NCI-H2107 treated with DMSO at 0.1 percent for 48 hours (cell line): ENCODE data around the gene NHS.

Source experiments
- DNase-seq: peaks from one replicate; lab custom pipeline; 2025; ENCODE audit not compliant: unreplicated experiment; lab: John Stamatoyannopoulos, UW

The NHS gene

DNA sequence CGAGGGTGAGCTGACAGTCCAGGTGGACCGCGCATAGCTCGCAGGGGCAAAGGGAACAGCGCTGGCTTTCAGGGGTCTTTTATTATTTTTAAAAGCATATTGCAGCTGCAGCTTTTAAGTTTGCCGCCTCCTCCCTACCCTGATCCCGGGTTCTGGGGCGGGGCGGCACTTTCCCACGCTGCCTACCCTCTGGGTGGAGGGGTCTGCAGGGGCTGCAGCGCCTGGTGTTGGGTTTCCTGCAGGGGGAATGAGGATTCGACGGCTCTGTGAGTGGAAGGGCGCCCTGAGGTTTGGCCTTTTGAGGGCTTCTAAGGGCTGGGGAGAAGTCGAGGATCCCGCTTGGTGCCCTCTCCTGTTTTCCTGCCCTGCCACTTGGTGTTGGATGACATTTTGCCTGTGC is 281.6 kb downstream of the NHS start:
- no peak for DNase-seq

DNA sequence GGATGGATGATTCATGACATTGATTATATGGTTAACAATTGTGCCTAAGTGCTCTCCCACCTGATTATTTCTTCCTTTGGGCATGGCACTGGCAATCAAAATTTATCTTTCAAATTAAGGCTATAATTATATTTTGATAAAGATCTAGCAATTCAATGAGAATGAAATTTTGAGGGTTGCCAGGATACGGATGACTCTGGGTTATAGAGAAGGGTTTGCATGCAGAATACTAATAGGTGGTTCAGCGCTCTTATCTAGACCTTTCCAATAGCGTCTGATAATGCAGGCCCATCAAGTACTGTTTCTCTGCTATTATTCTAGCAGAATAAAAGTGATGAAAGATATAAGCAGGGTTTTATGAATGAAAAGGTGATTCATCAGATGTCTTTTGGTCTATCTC is 287.4 kb downstream of the NHS start:
- no peak for DNase-seq

DNA sequence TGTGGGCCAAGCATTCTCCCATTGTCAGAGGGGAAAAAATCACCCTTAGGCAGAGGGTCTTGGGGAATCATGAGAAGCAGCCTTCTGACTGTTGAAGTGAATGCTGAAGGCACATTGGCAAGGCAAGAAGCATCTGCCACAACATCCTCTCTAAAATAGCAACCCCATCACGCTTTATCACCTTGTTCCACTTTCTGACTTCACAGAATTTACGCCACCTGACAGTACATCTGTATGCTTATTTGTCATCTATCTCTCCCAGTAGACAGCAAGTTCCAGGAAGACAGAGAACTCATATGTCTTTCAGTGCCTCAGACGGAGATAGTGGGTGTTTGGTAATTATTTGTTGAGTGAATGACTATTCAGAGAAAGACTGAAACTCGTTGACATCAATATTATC is 293.9 kb downstream of the NHS start:
- DNase-seq, result no peak

DNA sequence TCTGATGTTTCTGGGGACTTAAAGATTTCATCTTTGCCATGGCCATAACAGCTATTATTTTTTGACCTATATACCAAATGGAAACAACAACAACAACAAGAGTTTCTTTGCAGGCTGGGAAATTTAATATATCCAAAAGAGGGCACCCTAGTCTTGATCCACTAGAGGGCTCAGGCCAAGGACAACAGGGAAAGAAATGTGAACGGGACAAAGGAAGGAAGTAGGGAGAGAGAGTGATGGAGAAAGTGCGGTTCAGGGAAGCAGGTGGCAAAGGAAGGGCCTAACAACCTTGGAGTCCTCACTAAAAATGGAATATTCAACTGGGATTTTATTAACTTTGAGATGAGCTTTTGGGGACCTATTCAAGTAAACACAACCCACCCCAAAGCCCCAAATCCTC is 294.5 kb downstream of the NHS start:
- no peak for DNase-seq

DNA sequence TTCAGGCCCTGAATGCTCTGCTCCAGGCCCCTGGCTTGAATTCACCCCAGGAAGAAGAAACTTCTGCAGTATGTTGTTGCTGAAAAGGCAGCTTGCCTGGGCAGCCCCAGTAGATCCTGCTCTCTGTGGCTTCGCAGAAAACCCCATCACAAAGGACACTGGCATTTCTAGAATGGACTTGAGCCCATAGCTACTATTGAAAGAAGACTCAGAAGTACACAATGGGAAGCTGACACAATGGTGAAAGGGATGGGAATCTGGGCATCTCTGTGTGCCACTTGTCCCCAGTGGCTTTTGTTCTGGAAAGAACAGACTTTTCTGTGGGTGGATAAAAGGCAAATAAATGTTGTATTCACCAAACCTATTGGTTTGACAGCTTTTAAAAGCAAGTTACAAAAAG is 294.9 kb downstream of the NHS start:
- no peak for DNase-seq

DNA sequence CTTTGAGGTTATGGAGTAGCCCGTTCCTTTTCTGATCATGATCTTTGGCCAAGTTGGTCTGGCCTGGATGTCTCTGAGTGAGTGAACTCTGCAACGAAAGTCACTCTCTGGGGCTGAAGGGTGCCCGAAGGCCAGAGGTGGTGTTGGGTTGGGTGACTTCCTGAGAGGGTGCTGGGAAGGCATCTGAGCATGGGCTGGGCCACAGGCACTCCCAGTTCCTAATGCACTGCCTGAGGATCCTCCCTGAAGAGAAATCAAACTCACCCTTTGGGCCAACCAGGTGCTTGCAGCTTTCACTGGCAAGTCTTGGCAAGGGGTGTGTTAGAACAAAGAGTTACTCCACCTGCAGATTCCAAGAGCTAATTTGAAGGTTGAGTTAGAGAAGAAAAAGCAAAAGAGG is 295.9 kb downstream of the NHS start:
- no peak for DNase-seq

DNA sequence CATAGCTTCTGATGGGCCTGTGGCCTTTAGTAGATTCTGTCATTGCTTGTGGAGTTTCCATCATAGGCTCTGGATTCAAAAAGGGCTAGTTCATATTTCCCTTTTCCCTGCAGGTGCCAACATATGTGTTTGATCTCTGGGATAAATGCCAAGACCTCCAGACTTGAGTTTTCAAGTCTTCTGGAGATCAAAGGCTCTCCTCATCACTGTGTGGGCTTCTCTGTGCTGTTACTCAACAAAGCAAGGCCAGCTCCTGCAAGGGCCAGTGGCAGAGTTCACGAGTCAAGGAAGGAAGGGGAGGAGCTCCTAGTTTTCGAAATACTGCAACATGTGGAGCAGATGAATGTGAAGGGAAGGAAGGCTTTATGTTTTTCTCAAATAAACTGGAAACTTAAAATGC is 299.6 kb downstream of the NHS start:
- no peak for DNase-seq

DNA sequence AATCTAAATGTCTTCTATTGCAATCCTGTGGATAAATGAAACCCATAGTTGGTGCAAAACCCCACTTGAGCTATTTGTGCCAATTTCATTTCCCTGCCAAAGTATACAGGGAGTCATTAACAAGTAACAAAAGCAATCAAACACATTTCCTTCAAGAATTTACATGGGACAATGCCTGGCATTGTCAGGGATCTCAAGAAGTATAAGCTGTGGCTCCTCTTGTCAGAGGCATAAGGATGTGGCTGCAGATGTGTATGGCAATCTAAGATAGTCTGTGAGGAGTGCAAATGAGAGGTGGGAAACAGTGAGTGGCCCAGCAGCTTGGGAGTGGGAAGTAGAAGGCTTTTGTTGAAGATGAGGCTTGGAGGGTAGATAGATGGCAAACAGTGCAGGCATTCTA is 304.3 kb downstream of the NHS start:
- DNase-seq, result no peak

DNA sequence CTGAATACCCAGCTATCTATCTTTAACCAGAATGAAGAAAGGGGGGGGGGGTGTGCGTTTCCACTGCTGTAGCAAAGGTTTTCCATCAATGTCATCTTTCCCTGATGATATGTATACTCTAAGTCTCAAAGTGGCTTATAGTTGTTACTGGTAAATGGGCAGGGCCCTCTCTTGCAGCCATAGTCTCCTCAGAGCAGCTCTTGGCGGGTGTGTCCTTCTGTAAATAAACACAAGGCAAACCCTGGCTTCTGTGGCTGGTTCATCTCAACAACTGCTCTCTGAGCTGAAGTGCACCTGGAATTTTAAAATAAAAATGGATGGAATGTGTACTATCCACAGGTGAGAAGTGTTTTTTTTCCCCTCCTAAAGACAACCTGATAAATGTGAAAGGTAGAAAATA is 304.8 kb downstream of the NHS start:
- DNase-seq, result peak; percentile 27

DNA sequence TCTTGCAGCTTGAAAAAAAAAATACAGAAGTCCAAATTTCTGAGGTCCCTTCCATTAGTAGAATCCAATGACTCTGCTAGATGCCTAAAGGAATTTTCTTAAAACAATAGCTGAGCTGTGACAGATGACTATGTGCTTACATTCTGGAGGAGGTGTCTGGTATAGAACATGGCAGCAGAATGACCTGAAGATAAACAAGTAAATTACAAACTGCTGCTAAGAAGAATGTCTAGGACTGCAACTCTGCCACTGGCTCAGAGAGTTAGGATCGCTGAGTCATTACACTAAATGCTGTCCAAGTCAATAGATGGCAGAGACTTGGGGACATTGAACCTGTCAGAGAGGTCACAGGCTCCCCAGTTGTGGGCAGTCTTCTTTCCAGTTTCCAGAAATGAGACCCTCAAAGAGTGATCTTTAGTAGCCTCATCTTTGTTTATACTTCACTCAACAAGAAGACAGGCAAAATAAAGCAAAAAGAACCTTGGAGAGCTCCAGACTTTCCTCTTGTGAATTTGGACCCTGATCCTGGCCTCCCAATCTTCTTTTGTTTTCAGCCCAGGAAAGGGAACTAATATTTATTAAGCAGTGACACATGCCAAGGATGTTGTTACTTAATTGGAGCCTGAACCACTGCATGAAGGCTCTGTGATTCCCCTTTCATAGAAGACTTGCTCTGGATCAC is 305.9 kb downstream of the NHS start:
- DNase-seq, result no peak

DNA sequence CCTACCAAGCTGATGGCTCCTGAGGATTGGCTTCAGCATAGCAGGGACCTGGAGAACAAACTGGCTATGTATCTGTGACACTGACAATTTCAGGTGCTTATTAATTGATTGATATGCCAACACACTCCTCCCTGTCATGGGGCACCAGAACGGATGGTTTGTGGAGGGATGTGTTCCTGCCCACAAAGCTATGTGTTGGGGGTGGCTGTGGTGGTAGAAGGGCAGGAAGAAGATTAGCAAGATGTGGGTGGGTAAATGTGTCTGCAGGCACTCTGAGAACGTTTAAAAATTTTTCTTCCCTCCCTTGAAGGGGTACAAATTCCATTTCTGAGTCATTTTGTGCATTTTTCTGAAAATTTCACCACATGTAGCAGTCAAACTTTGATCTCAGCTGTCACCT is 307.3 kb downstream of the NHS start:
- no peak for DNase-seq

DNA sequence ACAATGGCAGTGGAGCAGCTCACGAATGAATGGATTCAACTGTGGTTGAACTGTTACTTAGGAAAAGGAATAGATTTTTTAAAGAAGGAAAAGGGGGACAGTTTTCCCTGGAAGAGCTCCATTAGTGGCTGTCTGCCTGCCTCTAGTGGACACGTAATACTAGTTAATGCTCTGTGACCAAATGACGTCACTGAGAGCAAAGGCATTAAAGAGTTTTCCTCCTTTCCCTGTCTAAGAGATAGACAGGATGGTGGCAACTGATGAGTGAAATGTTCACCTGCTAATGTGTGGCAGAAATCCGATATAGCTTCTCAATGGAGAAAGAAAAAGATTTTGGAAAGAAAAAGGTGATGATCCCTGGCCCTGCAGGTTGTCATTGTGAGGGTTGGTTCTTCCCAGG is 310.0 kb downstream of the NHS start:
- no peak for DNase-seq

DNA sequence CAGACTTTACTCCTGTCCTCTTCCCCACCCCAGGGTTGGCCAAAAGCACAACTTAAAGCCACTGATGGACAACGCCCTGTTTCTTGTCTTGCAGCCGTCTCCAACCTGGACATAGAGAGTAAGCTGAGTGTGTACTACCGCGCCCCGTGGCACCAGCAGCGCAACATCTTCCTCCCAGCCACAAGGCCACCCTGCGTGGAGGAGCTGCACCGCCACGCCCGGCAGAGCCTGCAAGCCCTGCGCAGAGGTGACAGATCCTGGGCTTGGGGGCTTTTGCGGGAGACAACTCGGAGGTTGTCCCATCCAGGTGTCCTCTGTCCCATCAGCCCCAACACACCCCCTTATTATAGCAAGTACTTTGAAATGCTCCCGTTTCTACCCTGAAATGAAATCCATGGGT is 312.6 kb downstream of the NHS start:
- DNase-seq, result no peak

DNA sequence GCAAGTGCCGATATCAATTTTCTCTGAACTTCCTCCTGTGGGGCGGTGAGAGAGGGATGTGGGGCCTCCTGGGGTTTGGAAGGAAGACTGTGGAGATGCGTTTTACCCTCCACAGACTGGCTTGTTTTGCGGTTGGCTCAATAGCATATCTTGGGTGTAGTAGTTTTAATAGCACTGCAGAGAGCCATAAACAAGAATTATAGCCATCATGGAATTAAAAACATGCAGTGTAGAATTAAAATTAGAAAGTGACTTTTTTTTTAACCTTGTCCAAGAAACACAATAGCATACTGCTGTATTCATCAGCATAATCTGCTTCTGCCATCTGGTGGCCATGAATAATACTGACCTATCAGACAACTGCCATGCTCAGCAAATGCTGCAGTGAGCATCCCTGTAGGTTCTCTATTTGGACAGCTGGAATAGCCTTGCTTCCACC is 315.0 kb downstream of the NHS start:
- peak; percentile 86 for DNase-seq

DNA sequence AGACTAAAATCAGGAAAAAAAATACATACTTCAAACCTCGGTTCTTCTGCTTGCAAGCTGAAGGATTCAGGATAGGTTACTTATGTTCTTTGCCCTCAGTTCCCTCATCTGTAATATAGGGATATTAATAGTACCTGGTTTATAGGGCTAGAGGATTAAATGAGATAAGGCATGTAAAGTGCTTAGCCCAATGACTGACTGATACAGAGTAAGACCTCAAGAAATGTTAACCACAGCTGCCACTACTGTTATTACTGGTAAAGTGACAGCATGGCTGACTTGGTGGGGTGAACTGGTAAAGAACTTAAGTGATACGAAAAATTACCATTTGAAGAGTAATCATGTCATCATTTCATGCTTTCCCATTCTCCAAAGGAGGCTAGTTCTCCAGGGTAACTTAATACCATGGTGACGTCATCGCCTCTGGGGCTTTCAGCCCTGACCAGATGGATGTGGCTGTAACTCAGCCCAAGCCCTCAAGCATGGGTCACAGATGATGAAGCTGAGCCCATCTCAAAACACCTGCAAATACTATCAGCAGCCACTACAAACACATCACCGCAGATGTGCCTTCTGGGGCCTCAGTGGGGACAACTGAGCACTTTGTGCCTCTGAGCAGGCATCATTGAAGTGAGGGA is 317.8 kb downstream of the NHS start:
- DNase-seq, result peak; percentile 43

DNA sequence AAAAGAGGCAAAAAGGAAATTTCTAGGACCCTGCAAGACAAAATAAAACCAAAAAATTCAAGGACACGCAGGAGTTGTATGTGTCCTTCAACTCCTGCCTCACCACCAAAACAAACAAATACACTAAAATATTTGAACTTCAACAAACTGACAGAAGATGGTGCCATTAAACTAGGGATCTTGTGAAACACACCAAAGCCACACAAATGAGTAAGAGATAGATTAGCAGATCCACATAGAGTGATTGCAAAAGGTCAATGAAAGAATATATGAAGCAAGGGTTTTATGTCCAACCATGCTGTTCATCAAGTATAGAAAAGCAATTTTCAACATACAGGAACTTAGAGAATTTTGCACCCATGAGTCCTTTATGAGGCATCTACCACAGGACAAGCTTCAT is 322.2 kb downstream of the NHS start:
- peak; percentile 10 for DNase-seq

DNA sequence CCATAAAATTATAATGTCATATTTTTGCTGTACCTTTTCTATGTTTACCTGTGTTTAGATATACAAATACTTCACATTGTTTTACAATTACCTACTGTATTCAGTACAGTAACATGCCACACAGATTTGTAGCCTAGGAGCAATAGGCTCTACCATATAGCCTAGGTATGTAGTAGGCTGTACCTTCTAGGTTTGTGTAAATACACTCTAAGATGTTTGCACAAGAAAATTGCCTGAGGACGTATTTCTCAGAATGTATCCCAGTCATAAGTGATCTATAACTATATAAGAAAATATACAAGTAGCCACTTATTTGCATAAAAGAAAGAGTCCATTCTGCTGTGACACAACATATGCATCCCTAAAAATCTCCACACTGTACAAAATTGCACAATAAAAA is 326.0 kb downstream of the NHS start:
- DNase-seq, result no peak

DNA sequence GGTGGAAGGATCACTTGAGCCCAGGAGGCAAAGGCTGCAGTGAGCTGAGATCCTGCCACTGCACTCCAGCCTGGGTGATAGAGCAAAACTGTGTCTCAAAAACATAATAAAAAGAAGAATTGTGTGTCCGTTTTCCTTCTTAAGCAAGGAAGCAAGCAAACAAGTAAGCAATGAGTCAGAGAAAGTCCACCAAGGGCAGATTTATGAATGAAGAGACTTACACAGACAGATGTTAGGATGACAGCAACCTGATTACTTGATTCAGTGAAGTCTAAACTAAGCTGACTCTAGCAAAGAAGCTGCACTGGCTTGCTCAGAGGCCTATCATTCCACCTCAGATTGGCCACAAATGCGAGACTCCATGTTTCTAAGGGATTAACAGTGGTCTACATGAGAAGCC is 328.2 kb downstream of the NHS start:
- DNase-seq, result no peak

DNA sequence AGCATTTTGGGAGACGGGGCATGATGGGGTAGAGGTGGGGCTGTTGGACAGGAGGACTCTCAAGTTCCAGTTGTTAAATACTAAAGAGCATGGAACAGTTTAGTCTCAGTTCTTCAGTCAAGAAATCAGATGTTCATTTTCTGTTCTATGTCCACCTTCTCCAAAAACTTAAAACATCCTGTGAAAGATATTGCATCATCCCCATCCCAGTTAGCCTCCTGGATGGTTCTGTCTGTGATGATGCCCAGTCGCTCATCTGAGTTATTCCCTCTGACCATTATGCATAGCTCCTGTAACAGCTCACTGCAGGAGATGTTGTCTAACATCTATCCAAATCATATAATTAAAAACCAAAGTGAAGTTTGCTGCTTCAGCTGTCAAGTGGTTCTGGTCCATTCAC is 330.2 kb downstream of the NHS start:
- DNase-seq, result no peak

DNA sequence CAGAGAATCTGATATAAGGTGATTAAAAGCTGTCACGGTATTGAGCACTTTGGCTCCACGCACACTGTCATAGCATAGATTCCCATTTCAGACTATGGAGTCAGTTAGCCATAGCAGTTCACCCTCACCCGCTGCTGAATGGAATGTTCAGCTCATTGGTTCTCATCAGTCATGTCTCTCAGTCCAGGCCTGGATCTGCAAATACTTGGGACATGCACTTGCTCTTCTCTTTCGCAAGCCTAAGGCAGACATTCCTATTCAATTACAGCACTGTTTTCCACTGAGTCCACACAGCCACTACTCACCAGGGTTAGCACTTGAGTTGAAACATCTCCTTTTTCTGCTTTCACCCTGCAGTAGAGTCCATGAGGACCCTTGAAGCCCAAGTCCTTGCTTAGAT is 331.7 kb downstream of the NHS start:
- DNase-seq, result no peak

DNA sequence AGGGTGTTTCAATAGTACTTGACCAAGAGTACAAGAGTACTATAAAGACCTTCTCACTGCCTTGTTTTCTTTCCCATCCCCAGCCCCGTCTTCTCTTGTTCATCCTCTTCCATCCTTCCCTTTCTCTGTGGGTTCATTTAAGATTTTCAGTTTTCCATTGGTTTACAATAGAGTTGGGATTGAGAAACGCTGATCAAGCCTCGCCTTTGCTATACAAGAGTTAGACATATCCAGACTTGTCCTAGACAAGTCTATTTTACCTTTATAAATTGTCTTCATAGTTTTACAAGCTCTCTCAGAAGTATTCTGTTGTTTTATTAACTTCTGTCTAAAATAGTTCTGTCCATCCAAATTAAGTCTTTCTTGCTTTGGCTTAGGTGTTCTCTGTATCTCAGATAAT is 332.7 kb downstream of the NHS start:
- DNase-seq, result no peak

DNA sequence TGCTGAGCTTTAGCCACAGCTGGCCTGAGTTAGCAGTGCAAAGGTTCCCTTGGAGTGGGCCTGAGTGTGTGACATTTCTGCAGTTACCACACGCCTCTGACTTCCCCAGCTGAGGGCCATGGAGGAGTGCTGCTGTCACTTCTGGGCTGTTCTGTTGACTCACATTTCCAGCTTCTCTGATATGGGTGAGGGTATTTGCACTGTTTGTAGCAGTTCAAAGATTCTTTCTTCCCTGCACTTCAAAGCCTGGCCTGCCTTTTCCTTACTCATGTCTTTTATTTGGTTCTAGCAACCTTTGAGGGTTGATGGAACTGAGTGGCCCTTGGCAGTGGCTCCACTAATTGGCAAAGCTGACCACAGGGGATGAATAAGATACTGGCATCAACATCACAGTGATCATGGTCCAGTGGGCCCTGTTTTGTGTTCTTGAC is 335.9 kb downstream of the NHS start:
- DNase-seq, result no peak

DNA sequence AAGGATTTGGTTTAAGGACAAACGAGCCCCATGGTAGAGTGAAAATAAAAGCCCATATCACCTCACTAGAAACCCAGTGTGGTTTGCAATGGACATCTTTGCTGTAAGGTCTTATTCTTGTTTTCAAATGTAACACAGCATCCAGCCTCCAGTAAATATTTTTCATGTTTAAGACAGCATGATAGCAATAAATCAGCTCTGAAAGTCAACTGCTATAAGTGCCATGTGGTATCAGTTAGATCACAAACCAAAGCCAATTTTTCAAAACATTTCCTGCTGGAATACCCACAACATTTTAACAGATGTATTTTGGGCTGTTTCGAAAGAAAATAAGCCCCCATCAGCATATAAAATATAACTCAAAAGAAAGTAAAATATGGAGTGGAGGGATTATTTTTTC is 338.3 kb downstream of the NHS start:
- no peak for DNase-seq
